ENCODE results near the gene NLRP6. TPM values are rescaled to one million over a fixed set of nuclear protein-coding genes. Genes with fewer than 3 reads are reported as not detected.
A peak's percentile ranks its signal among the peaks of the same experiment; 100 is the strongest.
"Not testable (repeated sequence)": the region's sequence is repeated elsewhere in the genome, so short reads cannot be mapped to it uniquely, and the experiment has no call there.

NLRP6 gene
- polyA plus RNA-seq, 1 experiment: not detected

DNA sequence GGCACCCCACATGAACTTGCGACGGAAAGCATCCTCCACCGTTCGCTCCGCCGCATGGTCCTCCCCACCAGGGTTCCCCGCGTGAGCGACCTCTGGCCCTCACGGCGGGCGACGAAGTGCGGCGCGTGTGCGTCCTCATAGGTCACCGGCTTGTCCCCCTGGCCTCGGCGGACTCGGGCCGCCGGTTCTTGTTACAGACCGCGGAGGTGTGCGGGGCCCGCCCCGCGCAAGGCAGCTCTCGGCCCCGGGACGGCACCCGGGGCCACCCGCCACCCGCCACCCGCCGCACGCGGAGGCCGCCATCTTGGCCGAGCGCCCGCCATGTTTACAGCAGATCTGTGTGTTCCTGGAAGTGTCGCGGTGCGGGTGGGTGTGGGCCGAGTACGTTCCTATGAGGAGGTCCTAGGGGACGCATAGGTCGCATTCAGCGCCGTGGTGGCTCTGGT lies 25.9 kb downstream of the NLRP6 start:
- Histone ChIP-seq H3K4me3 (ENCODE audit: low read depth, low read length) (no peak overlapping the region), H3K36me3 (ENCODE audit: control insufficient read depth, insufficient read depth, low read length) (no peaks in the 10 kb centered on the region; the same call in 1 of the 2 replicates), H3K27me3 (ENCODE audit: control insufficient read depth, insufficient read depth, low read length) (peaks cover 6% of the 10 kb centered on the region)
- CTCF ChIA-PET: interaction anchor here (0.9 to 5.0 kb wide), 11 partner anchors 9 to 144 kb away, joined by 3 to 57 read pairs (median 12); no protein-coding TSS in a partner anchor
- TF ChIP-seq, protein P1, sequence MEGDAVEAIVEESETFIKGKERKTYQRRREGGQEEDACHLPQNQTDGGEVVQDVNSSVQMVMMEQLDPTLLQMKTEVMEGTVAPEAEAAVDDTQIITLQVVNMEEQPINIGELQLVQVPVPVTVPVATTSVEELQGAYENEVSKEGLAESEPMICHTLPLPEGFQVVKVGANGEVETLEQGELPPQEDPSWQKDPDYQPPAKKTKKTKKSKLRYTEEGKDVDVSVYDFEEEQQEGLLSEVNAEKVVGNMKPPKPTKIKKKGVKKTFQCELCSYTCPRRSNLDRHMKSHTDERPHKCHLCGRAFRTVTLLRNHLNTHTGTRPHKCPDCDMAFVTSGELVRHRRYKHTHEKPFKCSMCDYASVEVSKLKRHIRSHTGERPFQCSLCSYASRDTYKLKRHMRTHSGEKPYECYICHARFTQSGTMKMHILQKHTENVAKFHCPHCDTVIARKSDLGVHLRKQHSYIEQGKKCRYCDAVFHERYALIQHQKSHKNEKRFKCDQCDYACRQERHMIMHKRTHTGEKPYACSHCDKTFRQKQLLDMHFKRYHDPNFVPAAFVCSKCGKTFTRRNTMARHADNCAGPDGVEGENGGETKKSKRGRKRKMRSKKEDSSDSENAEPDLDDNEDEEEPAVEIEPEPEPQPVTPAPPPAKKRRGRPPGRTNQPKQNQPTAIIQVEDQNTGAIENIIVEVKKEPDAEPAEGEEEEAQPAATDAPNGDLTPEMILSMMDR (IDR thresholded peaks at IDR 0.05; ENCODE audit: insufficient read depth, low read depth, low read length): no peak
- no peak for DNase-seq (ENCODE audit: low read depth)
- POLR2A ChIA-PET: interaction anchor here (0.7 kb wide), 1 partner anchor 259 kb away, joined by 22 read pairs; no protein-coding TSS in a partner anchor

DNA sequence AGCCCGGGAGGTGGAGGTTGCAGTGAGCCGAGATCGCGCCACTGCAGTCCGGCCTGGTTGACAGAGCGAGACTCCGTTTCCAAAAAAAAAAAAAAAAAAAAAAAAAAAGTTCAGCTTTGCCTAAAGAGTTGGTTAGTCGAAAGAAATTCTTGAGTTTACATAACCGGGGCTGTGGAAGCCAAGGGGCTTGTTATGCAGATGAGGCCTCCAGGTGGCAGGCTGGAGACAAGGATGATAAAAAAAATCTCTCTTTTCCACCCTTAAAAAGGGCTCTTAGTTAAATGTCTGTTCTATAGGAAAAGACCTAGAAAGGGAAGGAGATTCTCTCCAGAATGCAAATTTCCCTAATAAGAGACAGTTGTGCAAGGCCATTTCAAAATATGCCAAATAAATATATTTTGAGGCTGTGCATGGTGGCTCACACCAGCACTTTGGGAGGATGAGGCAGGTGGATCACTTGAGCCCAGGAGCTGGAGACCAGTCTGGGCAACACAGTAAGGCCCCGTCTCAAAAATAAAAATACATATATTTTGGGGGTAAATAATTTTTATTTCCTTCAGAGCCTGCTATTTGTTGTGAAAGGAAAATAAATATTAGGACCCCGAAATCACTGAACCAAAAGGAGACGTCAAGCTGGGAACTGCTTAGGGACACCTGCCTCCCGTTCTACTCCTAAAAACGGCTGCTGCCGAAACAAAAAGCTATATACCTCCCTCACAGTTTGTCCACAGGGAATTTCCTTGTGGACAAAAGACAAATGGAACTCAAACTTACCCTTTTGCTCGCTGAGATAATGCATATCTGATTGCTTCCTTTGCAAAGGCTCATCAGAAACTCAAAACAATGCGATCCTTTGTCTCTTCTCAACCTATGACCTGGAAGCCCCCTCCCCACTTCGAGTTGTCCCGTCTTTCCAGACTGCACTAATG lies 27.0 kb downstream of the NLRP6 start:
- TF ChIP-seq, protein P1 (IDR thresholded peaks at IDR 0.05; ENCODE audit: insufficient read depth, low read depth, low read length): peak; percentile 80
- peaks cover under 1% of the 10 kb centered on the region; the same call in 1 of the 2 replicates for H3K27me3 ChIP-seq (ENCODE audit: control insufficient read depth, insufficient read depth, low read length)
- H3K4me3 ChIP-seq (ENCODE audit: low read depth, low read length): no peak overlapping the region
- CTCF ChIA-PET: interaction anchor here (0.7 to 5.0 kb wide), 16 partner anchors 8 to 143 kb away, joined by 3 to 57 read pairs (median 8); no protein-coding TSS in a partner anchor
- POLR2A ChIA-PET: interaction anchor here (0.7 kb wide), 1 partner anchor 257 kb away, joined by 22 read pairs; no protein-coding TSS in a partner anchor
- no peak for DNase-seq (ENCODE audit: low read depth)
- no peaks in the 10 kb centered on the region; the same call in 1 of the 2 replicates for H3K36me3 ChIP-seq (ENCODE audit: control insufficient read depth, insufficient read depth, low read length)

DNA sequence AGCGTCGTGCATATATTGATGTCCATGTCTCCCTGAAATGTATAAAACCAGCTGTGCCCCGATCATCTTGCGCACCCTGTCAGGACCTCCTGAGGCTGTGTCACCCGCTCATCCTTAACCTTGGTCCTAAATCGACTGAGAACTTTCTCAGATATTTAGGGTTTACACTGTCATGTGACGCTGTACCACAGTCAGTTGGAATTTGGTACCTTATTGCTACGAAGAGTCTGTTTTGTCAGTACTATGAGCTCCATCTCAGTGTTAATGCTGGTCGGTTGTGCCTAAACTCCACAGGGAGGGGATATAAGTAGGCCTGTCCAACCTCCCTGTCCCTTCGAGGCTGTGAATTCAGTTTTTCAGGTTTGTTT lies 27.6 kb downstream of the NLRP6 start:
- no peaks in the 10 kb centered on the region; the same call in 1 of the 2 replicates for H3K36me3 ChIP-seq (ENCODE audit: control insufficient read depth, insufficient read depth, low read length)
- no peak for DNase-seq (ENCODE audit: low read depth)
- ChIA-PET POLR2A (no interaction called here), CTCF (interaction anchor here (0.9 to 5.0 kb wide), 12 partner anchors 7 to 213 kb away, joined by 3 to 57 read pairs (median 12); no protein-coding TSS in a partner anchor)
- no peak overlapping the region for H3K4me3 ChIP-seq (ENCODE audit: low read depth, low read length)
- no peaks in the 10 kb centered on the region for H3K27me3 ChIP-seq (ENCODE audit: control insufficient read depth, insufficient read depth, low read length)
- TF ChIP-seq, protein P1 (IDR thresholded peaks at IDR 0.05; ENCODE audit: insufficient read depth, low read depth, low read length): no peak

DNA sequence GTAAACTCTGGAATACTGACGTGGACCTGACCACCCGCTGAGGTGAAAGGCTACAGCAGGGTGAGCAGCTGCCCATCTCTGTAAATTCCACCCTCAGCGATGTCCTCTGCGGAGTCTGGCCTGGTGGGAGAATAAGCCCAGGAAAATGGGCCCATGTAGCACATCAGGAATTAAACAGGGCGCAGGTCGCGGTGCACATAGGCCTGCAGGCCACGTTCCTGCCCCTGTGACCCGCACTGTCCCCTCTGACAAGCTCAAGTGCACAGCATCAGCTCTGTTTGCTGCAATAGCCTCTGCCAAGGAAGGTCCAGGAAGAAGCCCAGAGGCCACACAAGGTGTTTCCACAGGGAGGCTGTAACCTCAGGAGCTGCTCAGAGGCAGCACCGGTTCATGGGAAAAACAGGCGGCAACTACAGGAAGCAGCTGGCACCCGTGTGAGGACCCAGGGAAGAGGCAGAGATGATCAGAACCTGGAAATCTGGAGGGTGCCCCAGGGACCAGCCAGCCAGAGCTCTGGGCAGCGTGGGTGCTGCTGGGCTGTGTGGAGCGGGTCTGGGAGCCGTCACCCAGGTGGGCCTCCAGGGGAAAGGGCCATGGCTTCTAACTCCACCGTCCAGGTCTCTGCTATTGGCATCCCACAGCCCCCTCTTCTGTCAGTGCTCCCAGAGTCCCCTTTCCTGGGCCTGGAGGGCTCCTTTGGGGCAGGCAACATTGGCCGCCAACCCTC lies 28.6 kb downstream of the NLRP6 start:
- Histone ChIP-seq H3K27me3 (ENCODE audit: control insufficient read depth, insufficient read depth, low read length) (no peaks in the 10 kb centered on the region), H3K4me3 (ENCODE audit: low read depth, low read length) (no peak overlapping the region), H3K36me3 (ENCODE audit: control insufficient read depth, insufficient read depth, low read length) (no peaks in the 10 kb centered on the region; the same call in 1 of the 2 replicates)
- no peak for DNase-seq (ENCODE audit: low read depth)
- POLR2A ChIA-PET: no interaction called here
- TF ChIP-seq, protein P1 (IDR thresholded peaks at IDR 0.05; ENCODE audit: insufficient read depth, low read depth, low read length): no peak
- CTCF ChIA-PET: interaction anchor here (0.9 to 5.0 kb wide), 12 partner anchors 12 to 212 kb away, joined by 3 to 57 read pairs (median 11); partner anchors contain the start of gene IFITM3

DNA sequence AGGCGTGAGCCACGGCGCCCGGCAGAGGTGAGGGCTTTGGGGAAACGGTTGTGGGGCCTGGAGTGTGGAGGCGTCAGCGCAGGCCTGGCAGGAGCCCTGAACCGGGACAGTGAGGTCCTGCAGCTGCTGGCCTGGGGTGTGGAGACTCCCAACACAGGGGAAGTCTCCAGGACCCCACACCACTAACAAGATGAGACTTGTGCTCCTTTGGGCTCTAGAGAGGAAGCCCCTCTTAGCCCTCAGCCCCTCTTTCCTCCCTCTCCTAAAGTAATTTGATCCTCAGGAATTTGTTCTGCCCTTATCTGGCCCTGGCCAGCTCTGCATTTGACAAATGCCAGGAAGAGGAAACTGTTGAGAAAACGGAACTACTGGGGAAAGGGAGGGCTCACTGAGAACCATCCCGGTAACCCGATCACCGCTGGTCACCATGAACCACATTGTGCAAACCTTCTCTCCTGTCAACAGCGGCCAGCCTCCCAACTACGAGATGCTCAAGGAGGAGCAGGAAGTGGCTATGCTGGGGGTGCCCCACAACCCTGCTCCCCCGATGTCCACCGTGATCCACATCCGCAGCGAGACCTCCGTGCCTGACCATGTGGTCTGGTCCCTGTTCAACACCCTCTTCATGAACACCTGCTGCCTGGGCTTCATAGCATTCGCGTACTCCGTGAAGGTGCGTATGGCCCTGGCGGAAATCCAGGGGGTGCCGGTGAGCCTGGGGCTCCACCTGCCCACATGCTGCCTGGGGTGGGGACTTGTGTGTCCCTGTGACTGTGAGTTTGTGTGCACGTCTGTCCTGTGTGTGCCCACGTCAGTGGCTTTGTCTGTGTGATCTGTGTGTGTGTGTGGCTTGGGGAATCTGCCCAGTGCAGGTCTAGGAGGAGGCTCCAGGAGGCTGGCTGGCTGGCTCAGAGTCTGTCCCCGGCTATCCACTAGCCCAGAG lies 29.8 kb downstream of the NLRP6 start, which contains the start of gene IFITM2:
Gene IFITM2 (plus strand): TSS at position 51 of the 943 bp plus-strand sequence. CDS start 377 bp downstream, at position 428.
- not testable (repeated sequence) for H3K36me3 ChIP-seq (ENCODE audit: control insufficient read depth, insufficient read depth, low read length); H3K27me3 ChIP-seq (ENCODE audit: control insufficient read depth, insufficient read depth, low read length); DNase-seq (ENCODE audit: low read depth)
- ChIA-PET CTCF (interaction anchor here (1.0 to 5.0 kb wide), 5 partner anchors 9 to 58 kb away, joined by 3 to 57 read pairs (median 3); no protein-coding TSS in a partner anchor), POLR2A (interaction anchor here (0.6 kb wide), 1 partner anchor 19 kb away, joined by 3 read pairs; no protein-coding TSS in a partner anchor)
- H3K4me3 ChIP-seq (ENCODE audit: low read depth, low read length): peak within 1 kb of the TSS; percentile 70

DNA sequence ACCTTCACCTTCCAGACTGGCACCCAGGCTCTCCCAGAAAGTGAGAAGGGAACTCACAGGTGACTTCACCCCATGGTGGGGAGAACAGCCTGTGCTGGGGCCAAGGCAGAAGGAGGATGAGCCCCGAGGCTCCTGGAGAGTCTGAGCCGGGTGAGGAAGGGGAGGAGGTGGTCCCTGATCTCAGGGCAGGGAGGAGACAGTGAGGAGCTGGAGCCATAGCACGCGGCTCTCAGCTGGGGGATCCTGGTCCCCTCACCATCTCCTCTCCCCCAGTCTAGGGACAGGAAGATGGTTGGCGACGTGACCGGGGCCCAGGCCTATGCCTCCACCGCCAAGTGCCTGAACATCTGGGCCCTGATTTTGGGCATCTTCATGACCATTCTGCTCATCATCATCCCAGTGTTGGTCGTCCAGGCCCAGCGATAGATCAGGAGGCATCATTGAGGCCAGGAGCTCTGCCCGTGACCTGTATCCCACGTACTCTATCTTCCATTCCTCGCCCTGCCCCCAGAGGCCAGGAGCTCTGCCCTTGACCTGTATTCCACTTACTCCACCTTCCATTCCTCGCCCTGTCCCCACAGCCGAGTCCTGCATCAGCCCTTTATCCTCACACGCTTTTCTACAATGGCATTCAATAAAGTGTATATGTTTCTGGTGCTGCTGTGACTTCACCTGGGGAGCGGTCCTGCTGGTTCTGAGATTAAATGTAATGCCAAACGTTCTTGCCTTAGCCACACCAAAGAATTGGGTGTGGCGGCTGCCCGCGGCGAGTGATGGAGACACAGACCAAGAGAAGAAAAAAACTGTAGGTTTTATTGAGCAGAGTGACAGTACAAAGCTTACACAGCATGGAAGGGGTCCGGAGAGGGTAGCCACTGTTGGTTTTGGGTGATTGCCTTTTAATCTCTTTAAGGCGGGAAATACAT lies 30.8 kb downstream of the NLRP6 start:
- not testable (repeated sequence) for DNase-seq (ENCODE audit: low read depth); H3K27me3 ChIP-seq (ENCODE audit: control insufficient read depth, insufficient read depth, low read length); H3K36me3 ChIP-seq (ENCODE audit: control insufficient read depth, insufficient read depth, low read length)
- H3K4me3 ChIP-seq (ENCODE audit: low read depth, low read length): peak overlapping the region; percentile 70
- ChIA-PET POLR2A (interaction anchor here (0.6 kb wide), 1 partner anchor 60 kb away, joined by 3 read pairs; no protein-coding TSS in a partner anchor), CTCF (interaction anchor here (0.6 to 1.3 kb wide), 8 partner anchors 26 to 196 kb away, joined by 3 to 6 read pairs (median 3); no protein-coding TSS in a partner anchor)
